22Rv1 (cell line): ENCODE data around the gene NSUN7.

Source experiments
- CTCF ChIP-seq: fragments of 450-650 bp; IDR thresholded peaks from 2 replicates; pipeline ENCODE4 v1.5.1; 2017; ENCODE audit warnings: mild to moderate bottlenecking
- ZFX ChIP-seq: fragments of 450-650 bp; IDR thresholded peaks from 2 replicates; pipeline ENCODE4 v1.6.1; 2017; ENCODE audit warnings: antibody characterized with exemption, borderline replicate concordance

- no peak for TF ChIP-seq CTCF
- no peak for TF ChIP-seq ZFX
These were observed 72.8 kb downstream of the NSUN7 start for GRCh38 chr4:40822420-40823166.
